Mucosa of descending colon (tissue), 3 donors: ENCODE results near the gene C10orf90. TPM values are rescaled to one million over a fixed set of nuclear protein-coding genes. Genes with fewer than 3 reads are reported as not detected.

Source experiments
- ATAC-seq: fragments of 200-7000 bp; cut with Tn5 transposase; one replicate; pipeline ENCODE4 v1.9.1; 2020; ENCODE audit warnings: mild to moderate bottlenecking, moderate library complexity
- DNase-seq, 3 donors: peaks; one replicate each; pipeline ENCODE4 v3.0.0-alpha.2; 2020
- H3K36me3 ChIP-seq: fragments of 200-600 bp; one replicate; pipeline ENCODE4 v1.8.0; 2021; ENCODE audit warnings: low read depth, mild to moderate bottlenecking
- H3K4me1 ChIP-seq: fragments of 200-600 bp; one replicate; pipeline ENCODE4 v1.8.0; 2021; ENCODE audit warnings: low read depth, mild to moderate bottlenecking
- H3K4me3 ChIP-seq: fragments of 200-600 bp; one replicate; pipeline ENCODE4 v1.8.0; 2021; ENCODE audit warnings: mild to moderate bottlenecking
- H3K9me3 ChIP-seq: fragments of 200-600 bp; one replicate; pipeline ENCODE4 v1.8.0; 2021; ENCODE audit warnings: mild to moderate bottlenecking
- intact Hi-C, 2 donors: fragments of 100-400 bp; cut with DNase I in 1 of 2; cut with micrococcal nuclease in 1 of 2; formaldehyde crosslinking; loops; one replicate each; pipeline versions ENCODE4 v1.11.0 to v1.11.1; 2022; cut with DNase I, micrococcal nuclease
- total RNA-seq, 3 donors: library from RNA; stranded (reverse); fragmentation: NEBNext Ultra II Directional in 2 of 3; extraction: Animal tissue kit (Norgen Biotek cat#: 25700) in 2 of 3; gene quantifications; one replicate each; pipeline versions ENCODE4 v1.2.1 to v1.2.4, GENCODE V29; 2021 to 2023
- TF ChIP-seq, protein P1 (sequence below): fragments of 200-600 bp; IDR thresholded peaks from one replicate; pipeline ENCODE4 v1.8.0; 2022; ENCODE audit warnings: antibody characterized with exemption, mild to moderate bottlenecking
- donor health status: DM: no; HTN: no; CAD: no; lungs with moderate emphysema.
- donor health status: DM: no; HTN: no; CAD: no.
- donor health status: DM: no; HTN: yes; CAD: no.

C10orf90 gene
- total RNA-seq, 3 donors from 2014 or later, result 1.1 TPM; not detected in 2

- ATAC-seq, result no peak
- no peaks in the 10 kb centered on the region for H3K36me3 ChIP-seq
- H3K4me1 ChIP-seq, result no peaks in the 10 kb centered on the region
- TF ChIP-seq, protein P1, sequence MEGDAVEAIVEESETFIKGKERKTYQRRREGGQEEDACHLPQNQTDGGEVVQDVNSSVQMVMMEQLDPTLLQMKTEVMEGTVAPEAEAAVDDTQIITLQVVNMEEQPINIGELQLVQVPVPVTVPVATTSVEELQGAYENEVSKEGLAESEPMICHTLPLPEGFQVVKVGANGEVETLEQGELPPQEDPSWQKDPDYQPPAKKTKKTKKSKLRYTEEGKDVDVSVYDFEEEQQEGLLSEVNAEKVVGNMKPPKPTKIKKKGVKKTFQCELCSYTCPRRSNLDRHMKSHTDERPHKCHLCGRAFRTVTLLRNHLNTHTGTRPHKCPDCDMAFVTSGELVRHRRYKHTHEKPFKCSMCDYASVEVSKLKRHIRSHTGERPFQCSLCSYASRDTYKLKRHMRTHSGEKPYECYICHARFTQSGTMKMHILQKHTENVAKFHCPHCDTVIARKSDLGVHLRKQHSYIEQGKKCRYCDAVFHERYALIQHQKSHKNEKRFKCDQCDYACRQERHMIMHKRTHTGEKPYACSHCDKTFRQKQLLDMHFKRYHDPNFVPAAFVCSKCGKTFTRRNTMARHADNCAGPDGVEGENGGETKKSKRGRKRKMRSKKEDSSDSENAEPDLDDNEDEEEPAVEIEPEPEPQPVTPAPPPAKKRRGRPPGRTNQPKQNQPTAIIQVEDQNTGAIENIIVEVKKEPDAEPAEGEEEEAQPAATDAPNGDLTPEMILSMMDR, result no peak
- intact Hi-C loops, result no loop called here
- DNase-seq, result no peak
- H3K9me3 ChIP-seq, result no peaks in the 10 kb centered on the region
- no peak overlapping the region for H3K4me3 ChIP-seq
These were observed 34.6 kb upstream of the C10orf90 start for GRCh38 chr10:126705131-126705530.

GRCh38 chr10:126704649-126705048, 34.2 kb upstream of the C10orf90 start:
- intact Hi-C loops, result no loop called here
- no peak for ATAC-seq
- DNase-seq, result no peak

DNA sequence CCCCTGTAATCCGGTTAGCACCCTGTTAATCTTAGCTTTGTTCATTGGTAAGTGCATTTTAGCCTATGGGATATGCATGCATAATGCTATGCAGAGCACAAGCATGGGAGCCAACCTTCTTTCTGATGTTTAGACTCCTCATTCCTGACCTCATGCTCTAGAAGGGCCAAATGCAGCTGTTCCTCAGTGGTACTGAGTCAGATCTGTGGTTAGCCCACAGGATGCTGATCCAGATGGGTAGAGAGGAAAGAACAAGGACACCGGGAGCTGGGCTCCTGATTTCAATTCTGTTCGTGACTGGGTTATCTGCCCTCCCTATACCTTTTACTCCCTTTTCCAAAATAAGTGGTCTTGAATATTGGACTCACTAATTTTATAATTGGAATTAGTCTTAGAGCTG, 31.7 kb upstream of the C10orf90 start:
- TF ChIP-seq, protein P1, result no peak
- H3K9me3 ChIP-seq, result no peaks in the 10 kb centered on the region
- no peaks in the 10 kb centered on the region for H3K4me1 ChIP-seq
- H3K4me3 ChIP-seq, result no peak overlapping the region
- DNase-seq (no peak), ATAC-seq (no peak)
- intact Hi-C loops, result no loop called here
- no peaks in the 10 kb centered on the region for H3K36me3 ChIP-seq

More at GRCh38 chr10:126704649-126705048, 34.2 kb upstream of the C10orf90 start:
- H3K4me1 ChIP-seq, result no peaks in the 10 kb centered on the region
- H3K9me3 ChIP-seq, result no peaks in the 10 kb centered on the region
- H3K4me3 ChIP-seq, result no peak overlapping the region
- H3K36me3 ChIP-seq, result no peaks in the 10 kb centered on the region
- TF ChIP-seq, protein P1, result no peak

GRCh38 chr10:126701526-126701925, 31.0 kb upstream of the C10orf90 start:
- H3K36me3 ChIP-seq, result no peaks in the 10 kb centered on the region
- H3K4me1 ChIP-seq, result no peaks in the 10 kb centered on the region
- DNase-seq (no peak), ATAC-seq (no peak)
- H3K9me3 ChIP-seq, result no peaks in the 10 kb centered on the region
- intact Hi-C loops, result no loop called here
- H3K4me3 ChIP-seq, result no peak overlapping the region
- TF ChIP-seq, protein P1, result no peak

- no peak for ATAC-seq
- Histone ChIP-seq H3K4me1 (no peaks in the 10 kb centered on the region), H3K9me3 (no peaks in the 10 kb centered on the region), H3K36me3 (no peaks in the 10 kb centered on the region), H3K4me3 (no peak overlapping the region)
- no peak for DNase-seq
- intact Hi-C loops, result no loop called here
- TF ChIP-seq, protein P1, result no peak
These were observed 26.2 kb upstream of the C10orf90 start for GRCh38 chr10:126696684-126697083.

DNA sequence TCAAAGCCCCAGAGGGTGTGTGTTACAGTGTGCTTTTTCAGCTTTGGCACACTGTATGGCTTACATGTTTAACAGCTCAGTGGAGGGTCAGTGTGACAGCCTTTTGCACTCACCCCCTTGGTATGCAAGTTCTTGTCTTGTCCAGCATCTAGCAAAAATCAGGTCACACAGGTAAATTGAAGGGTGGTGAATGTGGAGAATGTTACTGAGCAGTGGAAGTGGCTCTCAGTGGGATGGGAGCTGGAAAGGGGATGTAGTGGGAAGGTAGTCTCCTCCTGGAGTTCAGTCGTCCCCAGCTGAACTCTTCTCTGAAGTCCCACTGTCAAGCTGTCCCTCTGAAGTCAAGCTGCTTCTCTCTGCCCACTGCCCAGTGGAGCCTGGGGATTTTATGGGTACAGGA, 21.0 kb upstream of the C10orf90 start:
- Histone ChIP-seq H3K4me1 (no peaks in the 10 kb centered on the region), H3K4me3 (no peak overlapping the region), H3K36me3 (no peaks in the 10 kb centered on the region), H3K9me3 (no peaks in the 10 kb centered on the region)
- TF ChIP-seq, protein P1, result no peak
- intact Hi-C loops, result no loop called here
- DNase-seq (no peak), ATAC-seq (no peak)
